ENCODE results near the gene CHRNA3. TPM values are rescaled to one million over a fixed set of nuclear protein-coding genes. Genes with fewer than 3 reads are reported as not detected.

Gene CHRNA3
- polyA plus RNA-seq, 1 donor from 2014 or later = 2.4 TPM

DNA sequence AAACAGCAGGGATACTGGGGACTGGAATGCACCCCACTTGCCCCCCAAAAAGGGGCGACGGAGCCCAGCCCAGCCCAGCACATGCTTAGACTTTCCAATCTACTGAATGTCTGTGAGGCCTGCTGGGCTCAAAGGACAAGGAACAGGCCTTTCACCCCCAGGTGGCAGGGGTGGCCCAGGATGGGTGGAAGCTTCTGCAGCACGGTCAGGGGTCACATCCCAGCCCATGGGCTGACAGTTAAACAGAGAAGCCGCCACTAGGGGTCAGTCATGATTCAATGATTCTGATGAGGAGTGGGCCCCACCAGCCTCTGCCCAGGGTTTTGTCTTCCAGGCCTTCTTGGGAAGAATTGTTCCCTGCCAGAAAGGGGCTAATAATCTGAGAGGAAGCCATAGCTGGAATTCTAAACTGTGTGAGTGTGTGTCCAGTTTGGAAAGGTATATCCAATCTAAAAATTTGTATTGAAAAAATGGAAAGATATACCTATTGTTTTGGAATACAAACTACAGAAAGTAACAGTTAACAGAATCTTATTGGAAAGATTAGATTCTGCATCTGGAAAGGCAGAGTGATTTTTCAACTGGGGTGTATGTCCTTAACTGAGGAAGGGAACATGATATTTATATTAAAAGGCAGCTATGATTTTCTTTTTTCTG lies 18.0 kb upstream of the CHRNA3 start:
- H3F3A ChIP-seq (ENCODE audit: insufficient read depth, low read length, poor library complexity, severe bottlenecking) = no peaks in the 10 kb centered on the region
- no peaks in the 10 kb centered on the region for H4K20me1 ChIP-seq (ENCODE audit: insufficient read depth)
- peaks cover 27% of the 10 kb centered on the region for H3K27me3 ChIP-seq (ENCODE audit: insufficient read depth, low read depth, low read length)
- no peaks in the 10 kb centered on the region for H3K79me2 ChIP-seq (replicated peaks; ENCODE audit: insufficient read depth, low read length)
- no peaks in the 10 kb centered on the region for H3K9me3 ChIP-seq (ENCODE audit: low read length)
- no peak overlapping the region for H3K4me2 ChIP-seq (ENCODE audit: low read length)
- H3K4me3 ChIP-seq (ENCODE audit: low read length) = no peak overlapping the region
- no peak overlapping the region for H3K27ac ChIP-seq (ENCODE audit: low read length)
- TF ChIP-seq CTCF (IDR thresholded peaks at IDR 0.05; ENCODE audit: poor library complexity, severe bottlenecking) (peak; percentile 69), TAF1 (IDR thresholded peaks at IDR 0.05; ENCODE audit: low read depth) (no peak), RAD21 (conservative IDR thresholded peaks at IDR 0.05) (peak; percentile 64), MXI1 (conservative IDR thresholded peaks at IDR 0.05; ENCODE audit: poor library complexity, severe bottlenecking) (no peak), EZH2 (IDR thresholded peaks at IDR 0.05; ENCODE audit: borderline replicate concordance, insufficient read depth, low read length, poor library complexity, severe bottlenecking) (no peak), EP300 (conservative IDR thresholded peaks at IDR 0.05; ENCODE audit: poor library complexity, severe bottlenecking) (no peak), SMC3 (conservative IDR thresholded peaks at IDR 0.05; ENCODE audit: poor library complexity) (peak; percentile 69), POLR2AphosphoS5 (IDR thresholded peaks at IDR 0.05) (no peak)
- TF ChIP-seq, protein P1, sequence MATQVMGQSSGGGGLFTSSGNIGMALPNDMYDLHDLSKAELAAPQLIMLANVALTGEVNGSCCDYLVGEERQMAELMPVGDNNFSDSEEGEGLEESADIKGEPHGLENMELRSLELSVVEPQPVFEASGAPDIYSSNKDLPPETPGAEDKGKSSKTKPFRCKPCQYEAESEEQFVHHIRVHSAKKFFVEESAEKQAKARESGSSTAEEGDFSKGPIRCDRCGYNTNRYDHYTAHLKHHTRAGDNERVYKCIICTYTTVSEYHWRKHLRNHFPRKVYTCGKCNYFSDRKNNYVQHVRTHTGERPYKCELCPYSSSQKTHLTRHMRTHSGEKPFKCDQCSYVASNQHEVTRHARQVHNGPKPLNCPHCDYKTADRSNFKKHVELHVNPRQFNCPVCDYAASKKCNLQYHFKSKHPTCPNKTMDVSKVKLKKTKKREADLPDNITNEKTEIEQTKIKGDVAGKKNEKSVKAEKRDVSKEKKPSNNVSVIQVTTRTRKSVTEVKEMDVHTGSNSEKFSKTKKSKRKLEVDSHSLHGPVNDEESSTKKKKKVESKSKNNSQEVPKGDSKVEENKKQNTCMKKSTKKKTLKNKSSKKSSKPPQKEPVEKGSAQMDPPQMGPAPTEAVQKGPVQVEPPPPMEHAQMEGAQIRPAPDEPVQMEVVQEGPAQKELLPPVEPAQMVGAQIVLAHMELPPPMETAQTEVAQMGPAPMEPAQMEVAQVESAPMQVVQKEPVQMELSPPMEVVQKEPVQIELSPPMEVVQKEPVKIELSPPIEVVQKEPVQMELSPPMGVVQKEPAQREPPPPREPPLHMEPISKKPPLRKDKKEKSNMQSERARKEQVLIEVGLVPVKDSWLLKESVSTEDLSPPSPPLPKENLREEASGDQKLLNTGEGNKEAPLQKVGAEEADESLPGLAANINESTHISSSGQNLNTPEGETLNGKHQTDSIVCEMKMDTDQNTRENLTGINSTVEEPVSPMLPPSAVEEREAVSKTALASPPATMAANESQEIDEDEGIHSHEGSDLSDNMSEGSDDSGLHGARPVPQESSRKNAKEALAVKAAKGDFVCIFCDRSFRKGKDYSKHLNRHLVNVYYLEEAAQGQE (IDR thresholded peaks at IDR 0.05; ENCODE audit: borderline replicate concordance) = no peak
- H3K36me3 ChIP-seq (ENCODE audit: insufficient read depth, low read length) = no peaks in the 10 kb centered on the region
- H3K9ac ChIP-seq (ENCODE audit: low read length) = no peak overlapping the region
- H2AFZ ChIP-seq (ENCODE audit: low read depth, low read length) = no peak overlapping the region
- no peaks in the 10 kb centered on the region for H3K9me2 ChIP-seq (ENCODE audit: insufficient read depth, low read length)

DNA sequence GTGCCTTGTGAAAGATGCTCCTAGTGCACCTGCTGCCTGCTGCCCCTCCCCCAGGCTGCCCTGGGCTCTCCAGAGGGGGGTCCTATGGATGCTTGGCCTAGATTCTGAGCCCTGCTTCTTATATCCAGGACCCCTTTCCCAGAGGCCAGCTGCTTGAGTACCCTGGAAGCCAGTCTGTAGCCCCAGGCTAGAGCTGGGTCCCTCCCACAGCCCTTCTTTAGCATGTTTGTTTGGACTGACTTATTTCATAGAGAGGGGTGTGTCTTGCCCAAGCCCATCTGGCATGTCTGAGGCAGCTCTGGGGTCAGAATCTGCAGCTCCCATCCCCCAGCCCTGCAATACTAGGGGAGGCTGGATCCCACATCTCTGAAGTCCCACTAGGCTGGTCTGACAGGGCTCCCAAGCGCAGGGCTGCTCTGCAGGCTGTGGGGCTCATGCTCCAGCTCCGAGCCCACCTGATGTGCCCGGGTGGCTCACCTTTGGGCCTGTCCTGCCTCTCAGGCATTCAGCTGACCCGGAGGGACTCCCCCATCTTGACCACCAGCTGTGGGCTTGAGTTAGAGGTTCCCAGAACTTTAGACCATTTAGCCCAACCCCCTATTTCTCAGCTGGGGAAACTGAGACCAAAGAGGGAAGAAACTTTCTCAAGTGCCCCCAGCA lies 17.1 kb upstream of the CHRNA3 start:
- Histone ChIP-seq H3K27ac (ENCODE audit: low read length) (no peak overlapping the region), H3K79me2 (replicated peaks; ENCODE audit: insufficient read depth, low read length) (no peaks in the 10 kb centered on the region), H3K27me3 (ENCODE audit: insufficient read depth, low read depth, low read length) (peaks cover 27% of the 10 kb centered on the region), H3K4me3 (ENCODE audit: low read length) (no peak overlapping the region), H4K20me1 (ENCODE audit: insufficient read depth) (no peaks in the 10 kb centered on the region), H3K9me3 (ENCODE audit: low read length) (no peaks in the 10 kb centered on the region), H3K9me2 (ENCODE audit: insufficient read depth, low read length) (no peaks in the 10 kb centered on the region), H3K9ac (ENCODE audit: low read length) (no peak overlapping the region), H3K4me2 (ENCODE audit: low read length) (no peak overlapping the region), H3F3A (ENCODE audit: insufficient read depth, low read length, poor library complexity, severe bottlenecking) (no peaks in the 10 kb centered on the region), H3K36me3 (ENCODE audit: insufficient read depth, low read length) (no peaks in the 10 kb centered on the region), H2AFZ (ENCODE audit: low read depth, low read length) (no peak overlapping the region)
- TF ChIP-seq SMC3 (conservative IDR thresholded peaks at IDR 0.05; ENCODE audit: poor library complexity) (no peak), TAF1 (IDR thresholded peaks at IDR 0.05; ENCODE audit: low read depth) (no peak), MXI1 (conservative IDR thresholded peaks at IDR 0.05; ENCODE audit: poor library complexity, severe bottlenecking) (no peak), POLR2AphosphoS5 (IDR thresholded peaks at IDR 0.05) (no peak), CTCF (IDR thresholded peaks at IDR 0.05; ENCODE audit: poor library complexity, severe bottlenecking) (no peak), EZH2 (IDR thresholded peaks at IDR 0.05; ENCODE audit: borderline replicate concordance, insufficient read depth, low read length, poor library complexity, severe bottlenecking) (no peak), EP300 (conservative IDR thresholded peaks at IDR 0.05; ENCODE audit: poor library complexity, severe bottlenecking) (no peak), RAD21 (conservative IDR thresholded peaks at IDR 0.05) (no peak)
- TF ChIP-seq, protein P1 (IDR thresholded peaks at IDR 0.05; ENCODE audit: borderline replicate concordance) = no peak
